Right lobe of liver (tissue), 4 donors: Measurements from ENCODE around the gene XRCC3.

Experiments used
- POLR2A ChIP-seq: fragments of 450-650 bp; IDR thresholded peaks from one replicate; pipeline ENCODE4 v1.6.1; 2017; ENCODE audit warnings: antibody characterized with exemption, mild to moderate bottlenecking
- TF ChIP-seq, protein P1 (sequence below), 4 donors: fragments of 200-600 bp in 3 of 4; fragments of 450-650 bp in 1 of 4; IDR thresholded peaks; one replicate each; pipeline versions ENCODE4 v1.5.1 to v1.8.0; 2016 to 2022; ENCODE audit warnings: antibody characterized with exemption in 4 of 4, mild to moderate bottlenecking in 2 of 4
- donor health status: DM: no; HTN: no; CAD: no.
- donor health status: DM: no; HTN: no; CAD: no.
- donor health status: DM: no; HTN: yes; CAD: no.

DNA sequence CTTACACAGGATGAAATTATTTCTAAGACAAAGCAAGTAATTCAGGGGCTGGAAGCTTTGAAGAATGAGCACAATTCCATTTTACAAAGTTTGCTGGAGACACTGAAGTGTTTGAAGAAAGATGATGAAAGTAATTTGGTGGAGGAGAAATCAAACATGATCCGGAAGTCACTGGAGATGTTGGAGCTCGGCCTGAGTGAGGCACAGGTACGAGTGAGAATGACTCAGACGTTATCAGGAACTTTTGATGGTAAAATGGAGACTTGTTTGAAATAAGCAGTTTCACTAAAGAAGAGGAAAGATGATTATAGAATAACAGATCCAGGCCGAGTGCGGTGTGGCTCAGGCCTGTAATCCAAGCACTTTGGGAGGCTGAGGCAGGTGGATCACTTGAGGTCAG is 60.6 kb downstream of the XRCC3 start:
- TF ChIP-seq, protein P1, sequence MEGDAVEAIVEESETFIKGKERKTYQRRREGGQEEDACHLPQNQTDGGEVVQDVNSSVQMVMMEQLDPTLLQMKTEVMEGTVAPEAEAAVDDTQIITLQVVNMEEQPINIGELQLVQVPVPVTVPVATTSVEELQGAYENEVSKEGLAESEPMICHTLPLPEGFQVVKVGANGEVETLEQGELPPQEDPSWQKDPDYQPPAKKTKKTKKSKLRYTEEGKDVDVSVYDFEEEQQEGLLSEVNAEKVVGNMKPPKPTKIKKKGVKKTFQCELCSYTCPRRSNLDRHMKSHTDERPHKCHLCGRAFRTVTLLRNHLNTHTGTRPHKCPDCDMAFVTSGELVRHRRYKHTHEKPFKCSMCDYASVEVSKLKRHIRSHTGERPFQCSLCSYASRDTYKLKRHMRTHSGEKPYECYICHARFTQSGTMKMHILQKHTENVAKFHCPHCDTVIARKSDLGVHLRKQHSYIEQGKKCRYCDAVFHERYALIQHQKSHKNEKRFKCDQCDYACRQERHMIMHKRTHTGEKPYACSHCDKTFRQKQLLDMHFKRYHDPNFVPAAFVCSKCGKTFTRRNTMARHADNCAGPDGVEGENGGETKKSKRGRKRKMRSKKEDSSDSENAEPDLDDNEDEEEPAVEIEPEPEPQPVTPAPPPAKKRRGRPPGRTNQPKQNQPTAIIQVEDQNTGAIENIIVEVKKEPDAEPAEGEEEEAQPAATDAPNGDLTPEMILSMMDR (IDR thresholded peaks at IDR 0.05): no peak
- no peak for TF ChIP-seq POLR2A
